ENCODE data around the gene CACNA1B.

- no peak for TF ChIP-seq CTCF (IDR thresholded peaks at IDR 0.05)
- TF ChIP-seq EZH2 (IDR thresholded peaks at IDR 0.05; ENCODE audit: borderline replicate concordance, insufficient read depth, low read depth, low read length, poor library complexity, severe bottlenecking): no peak
These were observed 167.2 kb downstream of the CACNA1B start for GRCh38 chr9:138044485-138045383.
